CD4-positive, alpha-beta T cell treated with Interleukin-4 for 1 hour (primary cell): ENCODE results near the gene CTTNBP2.

Experiments used
- DNase-seq, 2 donors: peaks; one replicate each; pipeline ENCODE4 v3.0.0-alpha.2; 2020 to 2022

CTTNBP2 gene

DNA sequence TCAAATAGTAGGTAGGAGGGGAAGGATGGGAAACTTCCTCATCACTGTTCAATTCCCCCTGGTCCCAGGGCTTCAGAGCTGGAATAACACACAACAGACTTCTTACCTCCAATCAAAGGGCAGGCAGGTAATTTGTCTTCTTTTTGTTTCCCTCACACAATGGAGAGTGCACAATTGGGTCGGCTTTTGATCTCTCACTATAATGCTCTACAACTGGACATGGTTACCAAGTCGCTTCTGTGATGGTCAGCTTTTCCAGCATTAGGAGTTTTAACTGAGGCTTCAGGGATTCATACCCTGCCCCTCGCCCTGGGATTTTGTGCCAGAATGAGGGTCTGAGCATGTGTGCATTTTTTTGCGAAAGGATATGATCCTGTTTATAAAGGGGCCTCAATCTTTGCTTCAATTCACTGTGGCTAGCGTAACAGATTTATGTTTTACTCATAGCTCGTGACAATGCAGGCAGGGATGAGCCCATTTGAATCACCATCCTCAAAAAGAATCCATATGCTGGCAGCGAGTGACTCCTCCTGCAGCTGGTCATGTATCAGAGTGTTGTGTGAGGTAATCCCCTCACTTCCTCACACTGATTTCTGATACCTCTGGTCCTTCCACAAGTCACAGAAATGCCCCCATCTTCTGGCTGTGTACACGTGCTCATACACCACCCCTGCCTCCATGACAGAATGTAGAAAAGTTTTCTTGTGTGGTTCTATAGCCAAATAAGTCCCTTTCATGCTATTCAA is 189.6 kb downstream of the CTTNBP2 start:
- DNase-seq = no peak

DNA sequence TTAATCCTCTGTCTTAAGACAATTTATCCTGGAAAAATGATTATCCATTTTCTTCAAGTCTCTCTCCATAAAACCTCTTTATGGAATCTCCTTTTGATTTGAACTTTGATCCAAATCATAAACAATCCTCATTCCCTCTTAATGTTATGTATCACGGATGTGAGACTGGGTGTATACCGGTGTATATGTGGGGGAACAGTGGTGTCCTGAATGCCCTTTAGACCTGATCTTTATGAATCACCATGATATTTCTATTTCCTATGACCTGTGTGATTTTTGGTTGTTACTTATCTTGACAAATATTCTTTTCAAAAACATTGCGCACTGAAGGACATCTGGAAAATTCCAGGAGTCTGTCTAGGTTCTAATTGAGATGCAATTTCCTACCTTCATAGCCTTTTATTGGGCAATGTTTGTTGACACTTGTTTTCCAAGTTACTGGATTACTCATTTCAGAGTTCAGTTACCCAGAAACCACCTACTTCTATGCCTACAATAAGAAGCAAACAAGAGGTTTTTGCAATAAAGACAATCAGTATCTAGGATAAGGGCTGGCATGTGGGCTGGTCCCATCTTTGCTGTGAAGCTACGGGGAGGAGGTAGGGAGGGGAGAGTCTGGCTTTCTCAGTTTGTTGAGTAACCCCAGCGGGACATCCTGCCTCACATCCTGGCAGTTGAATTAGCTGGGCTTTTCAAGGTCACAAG is 190.4 kb downstream of the CTTNBP2 start:
- DNase-seq = no peak

DNA sequence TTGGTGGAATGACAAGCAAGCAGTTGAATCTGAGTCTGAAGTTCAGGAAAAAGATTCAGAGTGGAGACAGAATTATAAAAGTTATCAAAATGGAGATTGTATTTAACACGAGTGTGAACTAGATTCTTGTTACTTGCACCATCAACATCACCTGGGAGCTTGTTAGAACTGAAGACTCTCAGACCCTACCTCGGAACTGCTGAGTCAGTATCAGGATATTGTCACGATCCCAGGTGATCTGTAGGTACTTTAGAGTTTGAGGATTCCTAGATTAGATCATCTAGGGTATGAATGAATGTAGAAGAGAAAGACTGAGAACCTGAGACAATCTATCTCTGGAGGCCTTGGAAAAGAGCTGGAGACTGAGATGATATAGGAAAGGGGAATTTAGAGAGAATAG is 194.1 kb downstream of the CTTNBP2 start:
- no peak for DNase-seq

DNA sequence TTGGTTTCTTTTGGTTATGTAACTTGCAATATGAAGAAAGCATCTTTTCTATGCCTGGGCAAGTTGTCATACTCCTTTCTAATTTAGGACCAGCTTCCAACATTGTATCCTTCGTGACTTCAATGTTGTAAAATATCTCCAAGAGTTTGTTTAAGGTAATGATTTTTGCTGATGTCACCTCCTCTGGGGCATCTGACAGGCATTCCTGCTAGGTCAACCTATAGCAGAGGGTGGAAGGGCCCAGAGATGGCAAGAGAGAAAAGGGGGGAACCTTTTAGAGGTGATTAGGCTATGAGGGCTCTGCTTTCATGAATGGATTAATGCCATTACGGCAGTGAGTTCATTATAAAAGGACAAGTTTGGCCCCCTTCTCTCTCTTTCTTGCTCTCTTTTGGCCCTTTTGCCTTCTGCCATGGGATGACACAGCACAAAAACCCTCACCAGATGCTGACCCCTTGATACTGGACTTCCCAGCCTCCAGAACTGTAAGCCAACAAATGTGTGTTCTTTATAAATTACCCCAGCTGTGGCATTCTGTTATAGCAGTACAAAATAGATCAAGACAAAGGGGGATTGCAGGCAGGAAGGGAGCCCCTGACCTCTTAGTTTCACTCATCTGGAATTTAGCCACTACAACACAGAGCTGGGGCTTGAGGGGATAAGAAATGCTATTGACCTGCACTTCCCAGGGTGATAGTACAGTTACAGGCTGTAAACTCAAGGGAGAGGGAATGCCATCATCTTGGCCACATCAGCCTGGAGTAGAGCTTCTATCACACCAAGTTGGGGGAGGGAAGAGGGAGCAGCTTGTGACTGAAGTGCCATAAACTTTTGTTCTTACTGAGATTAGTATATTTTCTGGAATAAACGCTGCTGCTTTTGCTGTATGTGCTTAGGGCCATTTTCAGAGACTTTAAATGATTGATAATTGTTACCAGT is 197.5 kb downstream of the CTTNBP2 start:
- DNase-seq = no peak

DNA sequence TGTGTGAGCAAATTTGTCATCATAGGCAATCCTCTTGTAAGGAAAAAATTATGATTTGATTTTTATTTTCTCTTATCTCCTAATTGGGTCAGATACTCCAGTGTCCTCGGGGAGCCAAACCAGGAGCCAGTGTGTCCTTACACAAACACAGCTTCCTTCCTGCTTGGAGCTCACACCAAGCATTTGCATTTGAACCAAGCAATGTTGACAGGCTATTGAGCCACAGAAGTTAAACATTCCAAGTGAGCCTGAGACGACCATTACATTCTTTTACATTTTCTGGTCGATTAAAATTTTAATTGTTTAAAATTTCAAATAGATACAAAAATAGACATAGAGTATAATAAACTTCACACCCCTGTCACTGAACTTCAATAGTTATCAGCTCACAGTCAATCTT is 198.6 kb downstream of the CTTNBP2 start:
- DNase-seq = no peak

DNA sequence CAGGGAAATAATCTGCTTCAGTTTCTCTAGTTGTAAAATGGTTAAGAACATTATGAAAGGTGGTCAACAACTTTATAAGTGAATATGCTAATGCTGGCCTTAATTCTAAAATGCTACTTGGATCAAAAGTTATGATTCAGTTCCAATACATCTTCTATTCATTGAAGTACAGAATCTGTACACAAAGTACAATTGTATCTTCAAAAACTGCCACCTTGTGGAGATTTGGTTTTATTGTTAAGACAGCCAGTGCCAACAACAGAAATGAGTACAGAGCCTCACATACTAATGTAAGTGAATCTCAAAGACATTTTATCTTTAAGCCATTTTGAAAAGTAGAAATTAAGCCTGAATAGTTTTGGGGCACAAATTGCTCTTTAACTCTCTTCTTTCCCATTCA is 199.4 kb downstream of the CTTNBP2 start:
- DNase-seq = no peak

DNA sequence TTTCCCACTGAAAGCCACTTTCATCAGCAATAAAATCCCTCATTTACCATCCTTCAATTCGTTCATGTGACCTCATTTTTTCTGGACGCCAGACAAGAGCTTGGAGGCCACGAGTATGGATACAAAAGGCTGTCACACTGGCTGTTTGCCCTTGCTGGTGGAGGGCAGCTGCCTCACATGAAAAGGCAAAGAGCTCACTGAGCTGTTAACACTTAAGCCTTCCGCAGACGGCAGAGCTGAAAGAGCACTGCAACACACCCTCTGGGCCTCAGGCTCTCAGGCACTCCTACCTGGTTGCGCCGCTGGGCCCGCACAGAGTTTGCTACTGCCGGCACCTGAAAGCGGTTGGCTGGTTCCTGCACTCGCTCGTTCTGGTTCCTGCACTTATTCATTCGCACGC is 199.9 kb downstream of the CTTNBP2 start:
- DNase-seq = no peak

DNA sequence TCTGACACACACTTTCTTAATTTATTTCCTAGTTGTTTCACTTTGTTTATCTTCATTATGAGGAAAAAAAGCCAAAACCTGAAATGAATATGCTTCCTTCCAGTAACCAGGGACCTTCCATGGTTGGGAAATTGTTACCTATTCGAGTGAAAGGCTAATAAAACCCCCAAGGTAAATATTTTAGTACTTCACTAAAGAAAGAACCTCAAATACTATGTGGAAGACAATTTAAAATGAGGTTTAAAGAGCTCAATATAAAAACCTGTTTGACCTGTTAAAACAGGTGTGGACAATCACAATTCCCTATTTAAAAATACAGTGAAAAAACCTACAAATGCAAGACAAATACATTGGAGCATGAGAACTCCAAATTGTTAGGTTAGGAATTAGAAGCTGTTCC is 200.8 kb downstream of the CTTNBP2 start:
- no peak for DNase-seq

DNA sequence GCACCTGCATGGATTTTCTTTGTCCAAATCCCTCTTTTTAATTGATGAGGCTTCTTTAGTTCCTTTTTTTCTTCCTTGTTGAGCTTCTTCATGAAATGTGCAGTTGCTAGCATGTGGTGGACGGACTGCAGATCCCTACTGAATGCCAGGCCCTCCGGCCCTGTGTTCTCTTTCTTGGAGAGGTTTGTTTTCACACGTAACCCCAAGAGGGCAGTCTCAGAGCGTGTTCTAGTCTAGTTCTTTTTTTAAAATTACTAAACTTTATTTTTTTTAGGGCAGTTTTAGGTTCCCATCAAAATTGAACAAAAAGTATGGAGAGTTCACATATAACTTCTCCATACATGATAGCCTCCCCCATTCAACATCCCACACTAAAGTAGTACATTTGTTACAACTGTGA is 203.4 kb downstream of the CTTNBP2 start:
- no peak for DNase-seq

DNA sequence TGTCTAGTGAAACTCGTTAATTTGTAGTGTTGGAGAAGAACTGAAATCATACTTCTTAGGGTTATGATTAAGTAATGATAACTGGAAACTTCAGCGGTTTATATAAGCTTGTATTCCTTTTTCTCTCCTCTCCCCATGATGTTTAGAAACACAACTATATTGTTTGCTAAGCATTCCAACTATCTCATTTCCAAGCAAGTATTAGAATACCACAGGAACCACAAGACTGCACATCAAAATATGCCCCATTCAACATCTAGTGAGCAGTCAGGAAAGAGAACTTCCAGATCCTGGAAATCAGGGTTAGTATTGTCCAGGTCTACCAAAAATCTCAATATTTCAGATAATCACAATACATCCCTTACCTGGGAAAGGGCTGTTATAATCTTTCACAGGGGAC is 205.8 kb downstream of the CTTNBP2 start:
- DNase-seq = no peak

DNA sequence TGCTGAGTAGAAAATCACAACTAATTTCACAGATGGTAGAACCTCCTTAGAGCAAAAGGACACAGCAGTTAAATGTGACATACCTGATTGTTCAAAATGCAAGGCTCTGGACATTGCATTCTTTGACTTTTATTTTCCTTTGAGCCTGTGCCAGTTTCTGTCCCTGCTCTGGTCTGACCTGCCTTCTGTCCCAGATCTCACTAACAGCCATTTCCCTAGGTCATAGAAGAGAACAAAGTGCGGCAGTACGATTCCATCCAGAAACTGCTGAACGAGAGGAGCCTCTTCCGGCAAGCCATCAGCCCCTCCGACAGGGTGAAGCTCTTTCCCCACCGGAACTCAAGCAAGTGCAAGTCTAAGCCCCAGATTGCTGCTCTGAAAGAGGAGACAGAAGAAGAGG is 206.6 kb downstream of the CTTNBP2 start:
- DNase-seq = no peak

DNA sequence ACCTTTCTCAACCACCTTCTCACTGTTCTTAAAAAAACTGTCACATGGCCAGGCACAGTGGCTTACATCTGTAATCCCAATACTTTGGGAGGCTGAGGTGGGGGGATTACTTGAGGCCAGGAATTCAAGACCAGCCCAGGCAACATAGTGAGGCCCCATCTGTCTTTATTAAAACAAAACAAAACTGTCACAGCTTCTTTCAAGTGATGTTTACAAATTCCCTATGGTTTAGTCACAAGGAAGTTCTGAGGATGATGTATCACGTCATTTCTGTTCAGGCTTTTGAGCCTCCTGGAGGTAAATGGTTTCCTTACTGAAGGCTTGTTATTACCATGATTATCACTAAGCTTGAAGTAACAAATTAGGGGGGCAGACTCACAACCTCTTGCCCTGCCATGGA is 207.2 kb downstream of the CTTNBP2 start:
- no peak for DNase-seq

DNA sequence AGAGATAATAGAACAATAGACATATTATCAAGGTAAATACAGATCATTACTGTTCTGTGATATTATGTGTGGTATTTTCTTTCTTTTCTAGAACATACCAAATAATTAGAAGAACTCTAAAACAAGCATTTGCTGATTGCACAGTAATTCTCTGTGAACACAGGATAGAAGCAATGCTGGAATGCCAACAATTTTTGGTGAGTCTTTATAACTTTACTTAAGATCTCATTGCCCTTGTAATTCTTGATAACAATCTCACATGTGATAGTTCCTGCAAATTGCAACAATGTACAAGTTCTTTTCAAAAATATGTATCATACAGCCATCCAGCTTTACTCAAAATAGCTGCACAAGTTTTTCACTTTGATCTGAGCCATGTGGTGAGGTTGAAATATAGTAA is 207.9 kb downstream of the CTTNBP2 start:
- no peak for DNase-seq

DNA sequence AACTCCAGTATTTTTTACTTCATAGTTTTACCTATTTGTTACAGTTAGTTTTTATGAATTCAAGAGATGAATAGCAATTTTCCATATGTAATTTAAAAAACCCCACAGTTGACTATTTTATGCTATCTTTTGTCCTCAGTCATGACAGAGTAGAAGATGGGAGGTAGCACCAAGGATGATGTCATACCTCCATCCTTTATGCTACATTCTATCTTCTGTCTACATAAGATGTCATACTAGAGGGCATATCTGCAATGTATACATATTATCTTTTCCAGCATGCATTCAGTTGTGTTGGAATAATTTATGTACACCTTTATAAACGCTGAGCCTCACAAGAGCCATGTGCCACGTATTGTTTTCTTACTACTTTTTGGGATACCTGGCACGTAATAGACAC is 209.2 kb downstream of the CTTNBP2 start:
- DNase-seq = no peak

DNA sequence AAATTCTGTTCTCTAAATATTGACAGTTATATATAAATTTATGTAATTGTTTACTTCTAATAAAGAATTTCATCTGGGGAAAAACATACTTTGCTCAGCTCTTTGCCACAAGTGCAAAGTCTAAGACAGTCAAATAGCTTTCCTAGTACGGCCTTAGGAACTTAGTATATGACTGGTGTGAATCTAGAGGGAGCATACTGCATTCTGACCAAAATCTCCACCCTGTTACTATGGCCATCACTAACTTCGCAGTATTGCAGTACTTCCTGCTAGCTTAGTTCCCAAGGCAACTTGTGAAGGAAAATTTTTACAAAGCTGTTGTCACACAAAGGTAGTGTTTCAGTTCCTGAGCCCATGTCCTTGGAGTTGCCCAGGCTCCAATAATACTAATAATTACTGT is 211.9 kb downstream of the CTTNBP2 start:
- no peak for DNase-seq
